GM19239 (cell line): ENCODE measurements around the gene WDPCP.
"Not testable (repeated sequence)": the region's sequence is repeated elsewhere in the genome, so short reads cannot be mapped to it uniquely, and the experiment has no call there.

Experiments
- DNase-seq: peaks from one replicate; pipeline ENCODE4 v3.0.0; 2011; ENCODE audit warnings: low spot score; ENCODE audit not compliant: insufficient read length
- FAIRE-seq: peaks from 2 replicates; lab custom pipeline; 2011; peaks lifted over from hg19 to GRCh38; lab: Jason Lieb, UNC

The WDPCP gene

GRCh38 chr2:63402889-63403288, 185.4 kb downstream of the WDPCP start:
- not testable (repeated sequence) for DNase-seq, FAIRE-seq

GRCh38 chr2:63399156-63399555, 189.1 kb downstream of the WDPCP start:
- no peak for FAIRE-seq
- DNase-seq = no peak

- no peak for DNase-seq
- no peak for FAIRE-seq
These were observed 208.8 kb downstream of the WDPCP start for GRCh38 chr2:63379451-63379850.

- FAIRE-seq (no peak), DNase-seq (no peak)
These were observed 209.7 kb downstream of the WDPCP start for GRCh38 chr2:63378589-63378988.

GRCh38 chr2:63374341-63374740, 213.9 kb downstream of the WDPCP start:
- no peak for FAIRE-seq

GRCh38 chr2:63372549-63372948, 215.7 kb downstream of the WDPCP start:
- DNase-seq (no peak), FAIRE-seq (no peak)

More at GRCh38 chr2:63374341-63374740, 213.9 kb downstream of the WDPCP start:
- DNase-seq = no peak

GRCh38 chr2:63369146-63369545, 219.1 kb downstream of the WDPCP start:
- no peak for DNase-seq
- no peak for FAIRE-seq

- DNase-seq (no peak), FAIRE-seq (no peak)
These were observed 223.4 kb downstream of the WDPCP start for GRCh38 chr2:63364866-63365265.

GRCh38 chr2:63357722-63358121, 230.6 kb downstream of the WDPCP start:
- FAIRE-seq = not testable (repeated sequence)

GRCh38 chr2:63347361-63347760, 240.9 kb downstream of the WDPCP start:
- FAIRE-seq (no peak), DNase-seq (no peak)

More at GRCh38 chr2:63357722-63358121, 230.6 kb downstream of the WDPCP start:
- not testable (repeated sequence) for DNase-seq

- FAIRE-seq = no peak
- DNase-seq = no peak
These were observed 241.9 kb downstream of the WDPCP start for GRCh38 chr2:63346411-63346810.

GRCh38 chr2:63345285-63345633, 243.0 kb downstream of the WDPCP start:
- FAIRE-seq = no peak

GRCh38 chr2:63344575-63345284, 243.5 kb downstream of the WDPCP start:
- no peak for FAIRE-seq
- DNase-seq = no peak

More at GRCh38 chr2:63345285-63345633, 243.0 kb downstream of the WDPCP start:
- no peak for DNase-seq

GRCh38 chr2:63343397-63344109, 244.7 kb downstream of the WDPCP start:
- DNase-seq = no peak

GRCh38 chr2:63340443-63340842, 247.8 kb downstream of the WDPCP start:
- no peak for FAIRE-seq
- no peak for DNase-seq

More at GRCh38 chr2:63343397-63344109, 244.7 kb downstream of the WDPCP start:
- no peak for FAIRE-seq

- FAIRE-seq (no peak), DNase-seq (no peak)
These were observed 253.4 kb downstream of the WDPCP start for GRCh38 chr2:63334910-63335309.

GRCh38 chr2:63326473-63326872, 261.8 kb downstream of the WDPCP start:
- FAIRE-seq = no peak
- DNase-seq = no peak

- not testable (repeated sequence) for DNase-seq, FAIRE-seq
These were observed 264.6 kb downstream of the WDPCP start for GRCh38 chr2:63323662-63324061.

GRCh38 chr2:63321973-63322372, 266.3 kb downstream of the WDPCP start:
- not testable (repeated sequence) for FAIRE-seq, DNase-seq

GRCh38 chr2:63320669-63321068, 267.6 kb downstream of the WDPCP start:
- DNase-seq = no peak
- no peak for FAIRE-seq

GRCh38 chr2:63310614-63311013, 277.7 kb downstream of the WDPCP start:
- DNase-seq = no peak
- no peak for FAIRE-seq
